Activated T-cell treated with anti-CD3 and anti-CD28 coated beads, Interleukin-2, amount 50 U/mL, for 24 hours (primary cell): ENCODE measurements around the gene IL17B.

ENCODE experiments used
- DNase-seq: peaks from one replicate; pipeline ENCODE4 v3.0.0-alpha.2; 2020
- H3K27ac Mint-ChIP-seq: 2 replicates; pipeline ENCODE4 v1.8.0; 2020; ENCODE audit warnings: mild to moderate bottlenecking, mixed read lengths
- H3K27me3 Mint-ChIP-seq: 2 replicates; pipeline ENCODE4 v1.8.0; 2020; ENCODE audit warnings: mixed read lengths
- H3K36me3 Mint-ChIP-seq: 2 replicates; pipeline ENCODE4 v1.8.0; 2020; ENCODE audit warnings: low read depth, mixed read lengths
- H3K4me1 Mint-ChIP-seq: 2 replicates; pipeline ENCODE4 v1.8.0; 2020; ENCODE audit warnings: low read depth, mixed read lengths
- H3K4me3 Mint-ChIP-seq: 2 replicates; pipeline ENCODE4 v1.8.0; 2020; ENCODE audit warnings: mild to moderate bottlenecking, moderate library complexity, mixed read lengths
- H3K9me3 Mint-ChIP-seq: 2 replicates; pipeline ENCODE4 v1.8.0; 2020; ENCODE audit warnings: mixed read lengths

Gene IL17B

GRCh38 chr5:149419532-149419858 is 40.4 kb upstream of the IL17B start:
- Mint-ChIP-seq H3K36me3 (no peaks in the 10 kb centered on the region), H3K27ac (no peak overlapping the region), H3K27me3 (no peaks in the 10 kb centered on the region), H3K9me3 (no peaks in the 10 kb centered on the region), H3K4me1 (peaks cover 13% of the 10 kb centered on the region), H3K4me3 (no peak overlapping the region)
- DNase-seq = no peak

- DNase-seq = no peak
- Mint-ChIP-seq H3K4me3 (no peak overlapping the region), H3K4me1 (peaks cover 13% of the 10 kb centered on the region), H3K36me3 (no peaks in the 10 kb centered on the region), H3K9me3 (no peaks in the 10 kb centered on the region), H3K27ac (no peak overlapping the region), H3K27me3 (no peaks in the 10 kb centered on the region)
Measured at GRCh38 chr5:149418910-149419531, 39.9 kb upstream of the IL17B start.

DNA sequence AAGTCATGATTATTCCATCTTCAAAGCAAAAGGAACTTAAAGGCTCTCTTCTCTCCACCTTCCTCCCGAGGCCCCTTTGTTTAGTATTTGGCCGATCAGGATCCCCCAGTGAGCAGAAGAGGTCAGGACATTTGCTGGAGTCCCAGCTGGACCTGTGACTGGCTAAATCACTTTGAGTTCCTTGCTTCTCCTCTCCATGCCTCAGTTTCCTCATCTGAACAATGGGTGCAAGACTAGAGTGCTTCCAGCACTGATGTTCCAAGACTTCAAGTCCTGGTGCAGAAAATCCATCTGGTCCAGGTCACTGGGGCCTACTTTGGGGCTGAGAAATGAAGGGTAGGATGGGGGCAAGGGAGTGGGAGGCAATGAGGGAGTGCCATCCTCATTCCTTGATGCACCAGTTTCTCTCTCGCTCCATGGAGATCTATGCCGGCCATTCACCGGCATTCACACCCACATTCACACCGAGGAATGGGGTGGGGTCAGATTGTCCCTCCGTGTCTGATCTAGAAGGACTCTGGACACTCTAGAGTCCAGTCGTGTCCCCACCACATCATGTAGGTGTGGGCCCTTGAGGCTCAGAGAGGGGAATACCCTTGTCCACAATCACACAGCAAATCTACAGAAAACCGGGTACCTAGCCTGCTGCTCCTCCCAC is 38.7 kb upstream of the IL17B start:
- Mint-ChIP-seq H3K4me3 (no peak overlapping the region), H3K36me3 (no peaks in the 10 kb centered on the region), H3K27ac (no peak overlapping the region), H3K4me1 (peaks cover 9% of the 10 kb centered on the region), H3K27me3 (no peaks in the 10 kb centered on the region), H3K9me3 (no peaks in the 10 kb centered on the region)
- no peak for DNase-seq

DNA sequence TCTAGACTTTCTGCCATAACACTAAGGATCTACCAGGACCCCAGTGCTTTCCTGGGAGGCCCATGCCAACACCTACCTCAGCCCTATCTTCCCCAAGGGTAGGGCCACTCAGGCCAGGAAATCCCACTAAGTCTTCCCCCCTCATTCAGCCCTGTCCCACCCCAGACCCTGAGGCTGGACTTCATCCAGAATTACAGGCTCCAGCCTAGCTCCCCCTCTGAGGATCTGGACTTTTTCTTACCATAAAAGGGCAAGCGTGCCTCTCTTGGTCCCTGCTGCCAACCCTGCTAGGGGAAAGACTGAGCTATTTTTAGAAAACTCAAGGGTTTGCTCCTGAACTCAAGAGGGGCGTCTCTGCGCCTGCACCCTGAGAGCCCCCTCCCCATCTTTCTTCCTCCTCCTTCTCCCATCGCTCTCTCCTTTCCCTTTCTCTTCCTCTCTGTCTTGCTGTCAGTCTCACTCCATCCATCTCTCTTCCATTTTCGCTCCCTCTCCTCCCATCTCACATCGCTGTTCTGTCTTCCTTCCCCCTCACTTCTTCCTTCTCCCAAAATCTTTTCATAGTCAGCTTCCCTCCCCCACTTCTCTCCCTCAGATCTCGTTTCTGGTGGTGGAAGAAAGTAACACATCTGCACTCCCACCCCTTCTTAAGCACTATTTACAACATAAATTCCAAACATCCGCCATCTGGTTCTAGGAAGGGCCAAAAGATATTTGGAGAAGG is 38.1 kb upstream of the IL17B start:
- Mint-ChIP-seq H3K27ac (no peak overlapping the region), H3K36me3 (no peaks in the 10 kb centered on the region), H3K4me3 (no peak overlapping the region), H3K27me3 (no peaks in the 10 kb centered on the region), H3K9me3 (no peaks in the 10 kb centered on the region), H3K4me1 (peaks cover 5% of the 10 kb centered on the region)
- no peak for DNase-seq

- Mint-ChIP-seq H3K27me3 (no peaks in the 10 kb centered on the region), H3K4me1 (no peaks in the 10 kb centered on the region), H3K36me3 (no peaks in the 10 kb centered on the region), H3K4me3 (no peak overlapping the region), H3K27ac (no peak overlapping the region), H3K9me3 (no peaks in the 10 kb centered on the region)
- no peak for DNase-seq
Measured at GRCh38 chr5:149415066-149415967, 36.2 kb upstream of the IL17B start.

GRCh38 chr5:149414405-149415065 is 35.4 kb upstream of the IL17B start:
- Mint-ChIP-seq H3K27ac (no peak overlapping the region), H3K36me3 (no peaks in the 10 kb centered on the region), H3K4me1 (no peaks in the 10 kb centered on the region), H3K27me3 (no peaks in the 10 kb centered on the region), H3K9me3 (no peaks in the 10 kb centered on the region), H3K4me3 (no peak overlapping the region)
- DNase-seq = no peak

DNA sequence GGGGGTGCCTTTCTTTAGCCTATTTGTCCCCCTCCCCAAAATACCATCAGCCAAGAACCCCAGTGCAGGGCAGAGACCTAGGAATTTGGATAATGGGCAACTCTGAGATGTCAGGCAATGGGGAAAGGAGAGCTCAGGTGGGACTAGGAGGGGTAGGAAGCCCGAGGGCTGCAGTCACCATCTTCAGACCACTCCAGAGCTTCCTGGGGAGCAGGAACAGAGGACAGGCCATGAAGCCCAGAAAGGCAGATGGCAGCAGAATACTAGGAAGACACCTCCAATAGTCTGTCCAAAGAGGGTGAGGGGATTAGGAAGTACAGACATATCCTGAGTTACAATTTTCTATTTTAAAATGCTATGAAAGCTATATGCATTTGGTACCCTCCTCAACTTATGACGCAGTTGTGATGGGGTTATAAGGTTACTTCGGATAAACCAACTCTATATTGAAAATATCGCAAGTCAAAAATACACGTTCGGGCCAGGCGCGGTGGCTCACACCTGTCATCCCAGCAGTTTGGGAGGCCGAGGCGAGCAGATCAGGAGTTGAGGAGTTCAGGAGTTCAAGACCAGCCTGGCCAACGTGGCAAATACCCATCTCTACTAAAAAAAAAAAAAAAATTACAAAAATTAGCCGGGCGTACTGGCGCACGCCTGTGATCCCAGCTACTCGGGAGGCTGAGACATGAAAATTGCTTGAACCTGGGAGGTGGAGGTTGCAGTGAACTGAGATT is 34.6 kb upstream of the IL17B start:
- Mint-ChIP-seq H3K4me3 (no peak overlapping the region), H3K9me3 (no peaks in the 10 kb centered on the region), H3K4me1 (no peaks in the 10 kb centered on the region), H3K27ac (no peak overlapping the region), H3K36me3 (no peaks in the 10 kb centered on the region), H3K27me3 (no peaks in the 10 kb centered on the region)
- no peak for DNase-seq

DNA sequence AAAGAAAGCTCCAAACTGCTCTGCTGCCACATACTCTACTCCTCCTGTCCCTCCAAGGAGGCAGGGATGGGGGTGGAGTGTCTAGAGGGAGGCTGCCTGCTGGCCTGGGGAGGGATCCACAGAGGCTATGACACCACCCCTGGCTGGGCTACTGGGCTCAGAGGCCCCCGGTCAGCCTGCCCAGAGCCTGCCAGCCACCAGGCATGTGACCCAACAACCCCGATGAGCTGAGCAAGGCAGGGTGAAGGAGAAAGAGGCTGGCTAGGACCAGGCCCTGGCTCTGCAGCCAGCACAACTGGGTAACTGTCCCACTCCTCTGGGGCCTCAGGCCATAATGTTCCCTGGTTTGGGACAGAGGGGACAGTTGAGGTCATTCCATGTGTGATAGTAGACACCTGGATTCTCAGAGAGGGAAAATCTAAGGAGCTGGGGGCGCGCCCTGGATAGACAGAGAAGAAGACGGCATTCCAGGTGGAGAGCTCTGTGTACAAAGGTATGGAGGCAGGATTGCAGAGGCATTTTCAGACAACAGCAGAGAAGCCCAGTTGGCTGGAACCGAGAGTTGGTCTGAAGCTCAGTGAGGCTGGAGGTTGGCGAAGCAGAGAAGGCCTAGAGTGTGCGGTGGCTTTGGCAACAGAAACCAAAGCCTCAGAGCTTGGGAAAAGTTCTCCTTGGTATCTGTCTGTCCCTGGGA is 33.8 kb upstream of the IL17B start:
- no peak overlapping the region for H3K4me3 Mint-ChIP-seq
- no peaks in the 10 kb centered on the region for H3K36me3 Mint-ChIP-seq
- no peaks in the 10 kb centered on the region for H3K4me1 Mint-ChIP-seq
- H3K27me3 Mint-ChIP-seq = no peaks in the 10 kb centered on the region
- H3K27ac Mint-ChIP-seq = no peak overlapping the region
- H3K9me3 Mint-ChIP-seq = no peaks in the 10 kb centered on the region
- DNase-seq = no peak

GRCh38 chr5:149411738-149412519 is 32.8 kb upstream of the IL17B start:
- Mint-ChIP-seq H3K27ac (no peak overlapping the region), H3K4me1 (no peaks in the 10 kb centered on the region), H3K4me3 (no peak overlapping the region), H3K36me3 (no peaks in the 10 kb centered on the region), H3K27me3 (no peaks in the 10 kb centered on the region), H3K9me3 (no peaks in the 10 kb centered on the region)
- DNase-seq = no peak

DNA sequence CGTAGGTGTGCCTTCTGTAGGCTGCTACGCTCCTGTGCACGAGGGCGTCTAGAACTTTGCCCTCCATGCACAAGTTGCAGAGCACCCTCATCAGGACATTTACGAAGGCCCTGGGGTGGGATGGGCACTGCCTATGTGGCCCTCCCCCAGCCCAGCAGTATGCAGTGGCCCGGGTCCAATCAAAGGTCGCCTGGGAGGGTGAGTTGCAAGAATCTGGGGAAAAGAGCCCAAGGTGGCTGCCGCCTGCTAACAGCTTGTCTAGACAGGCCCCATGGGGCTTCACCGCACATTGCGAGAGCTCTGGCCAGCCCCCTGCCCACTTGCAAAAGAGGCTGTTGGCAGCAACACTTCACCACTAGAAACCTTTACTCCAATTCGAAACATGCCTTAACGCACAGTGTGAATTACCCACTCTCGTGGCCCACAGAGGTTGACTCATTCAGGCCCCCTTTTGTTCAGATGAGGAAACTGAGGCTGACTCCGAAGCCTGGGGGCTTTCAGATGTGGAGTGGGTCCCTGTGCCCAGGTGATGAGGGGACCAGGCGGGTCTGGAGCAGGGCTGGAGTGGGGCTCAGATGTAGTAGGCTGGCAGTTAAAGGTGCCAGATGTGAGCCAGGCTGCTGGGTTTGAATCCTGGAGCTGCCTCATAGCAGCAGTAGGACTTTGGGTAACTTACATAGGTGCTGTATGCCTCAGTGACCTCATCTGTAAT is 31.8 kb upstream of the IL17B start:
- Mint-ChIP-seq H3K9me3 (no peaks in the 10 kb centered on the region), H3K27ac (no peak overlapping the region), H3K27me3 (no peaks in the 10 kb centered on the region), H3K4me3 (no peak overlapping the region), H3K36me3 (no peaks in the 10 kb centered on the region), H3K4me1 (no peaks in the 10 kb centered on the region)
- no peak for DNase-seq

DNA sequence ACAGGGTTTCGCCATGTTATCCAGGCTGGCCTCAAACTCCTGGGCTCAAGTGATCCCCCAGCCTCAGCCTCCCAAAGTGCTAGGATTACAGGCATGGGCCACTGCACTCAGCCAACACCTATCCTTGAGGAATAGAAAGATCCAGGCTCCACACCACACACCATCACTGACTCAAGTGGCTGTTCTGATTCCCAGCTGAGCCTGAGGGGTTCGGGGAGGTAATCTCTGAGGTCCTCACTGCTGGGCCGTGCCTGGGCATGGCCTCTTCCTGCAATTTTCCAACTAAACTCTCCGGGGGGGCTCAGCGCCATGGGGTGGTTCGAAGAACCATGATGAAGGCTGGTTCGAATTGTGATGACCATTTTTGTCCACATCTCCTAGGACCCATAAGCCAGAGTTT is 31.0 kb upstream of the IL17B start:
- no peaks in the 10 kb centered on the region for H3K9me3 Mint-ChIP-seq
- H3K4me1 Mint-ChIP-seq = no peaks in the 10 kb centered on the region
- H3K36me3 Mint-ChIP-seq = no peaks in the 10 kb centered on the region
- H3K27me3 Mint-ChIP-seq = no peaks in the 10 kb centered on the region
- no peak for DNase-seq
- H3K4me3 Mint-ChIP-seq = no peak overlapping the region
- H3K27ac Mint-ChIP-seq = no peak overlapping the region

- no peak overlapping the region for H3K4me3 Mint-ChIP-seq
- no peaks in the 10 kb centered on the region for H3K36me3 Mint-ChIP-seq
- no peaks in the 10 kb centered on the region for H3K27me3 Mint-ChIP-seq
- no peaks in the 10 kb centered on the region for H3K9me3 Mint-ChIP-seq
- no peak for DNase-seq
- H3K27ac Mint-ChIP-seq = no peak overlapping the region
- H3K4me1 Mint-ChIP-seq = no peaks in the 10 kb centered on the region
Measured at GRCh38 chr5:149409268-149409948, 30.3 kb upstream of the IL17B start.
